Measurements from ENCODE around the gene CTNNA2. TPM values are rescaled to one million over a fixed set of nuclear protein-coding genes. Genes with fewer than 3 reads are reported as not detected.

The CTNNA2 gene
- total RNA-seq, 6 experiments from 2014 or later, result 0.44 TPM; not detected in 5

GRCh38 chr2:80592106-80592505 lies 1079.3 kb downstream of the CTNNA2 start:
- no peak overlapping the region for H3K27ac ChIP-seq
- H3K4me1 ChIP-seq, result no peaks in the 10 kb centered on the region
- ATAC-seq, result no peak
- H3K27me3 ChIP-seq, result no peaks in the 10 kb centered on the region
- no peaks in the 10 kb centered on the region for H3K9me3 ChIP-seq
- intact Hi-C loops (cut with DNase I), result no loop called here
- H3K36me3 ChIP-seq, result no peaks in the 10 kb centered on the region
- no peak for DNase-seq
- 44% methylated on average over 2 of the region's 2 CpGs for WGBS (ENCODE audit: insufficient coverage, low coverage, low lambda C conversion rate, missing lambda C conversion rate)
- TF ChIP-seq CTCF (IDR thresholded peaks at IDR 0.05) (no peak), POLR2A (IDR thresholded peaks at IDR 0.05) (no peak)
- no peak overlapping the region for H3K4me3 ChIP-seq

GRCh38 chr2:80610108-80610507 lies 1097.3 kb downstream of the CTNNA2 start:
- Histone ChIP-seq H3K36me3 (no peaks in the 10 kb centered on the region), H3K4me1 (no peaks in the 10 kb centered on the region), H3K9me3 (no peaks in the 10 kb centered on the region), H3K27me3 (no peaks in the 10 kb centered on the region), H3K27ac (no peak overlapping the region), H3K4me3 (no peak overlapping the region)
- TF ChIP-seq POLR2A (IDR thresholded peaks at IDR 0.05) (no peak), CTCF (IDR thresholded peaks at IDR 0.05) (no peak)
- no peak for ATAC-seq
- DNase-seq, result no peak
- intact Hi-C loops (cut with DNase I), result no loop called here

- TF ChIP-seq CTCF (IDR thresholded peaks at IDR 0.05), result no peak
- ATAC-seq (no peak), DNase-seq (no peak)
- no peak overlapping the region for H3K27ac ChIP-seq
- WGBS (ENCODE audit: insufficient coverage, low coverage, low lambda C conversion rate, missing lambda C conversion rate), result 28% methylated on average over 3 of the region's 3 CpGs
- H3K4me3 ChIP-seq, result no peak overlapping the region
- intact Hi-C loops (cut with DNase I), result no loop called here
- no peaks in the 10 kb centered on the region for H3K36me3 ChIP-seq
- no peaks in the 10 kb centered on the region for H3K9me3 ChIP-seq
- no peaks in the 10 kb centered on the region for H3K4me1 ChIP-seq
- no peaks in the 10 kb centered on the region for H3K27me3 ChIP-seq
These were observed 1108.8 kb downstream of the CTNNA2 start for GRCh38 chr2:80621656-80622055.

- intact Hi-C loops (cut with DNase I), result no loop called here
- Histone ChIP-seq H3K36me3 (no peaks in the 10 kb centered on the region), H3K9me3 (no peaks in the 10 kb centered on the region), H3K27ac (no peak overlapping the region), H3K4me3 (no peak overlapping the region), H3K4me1 (no peaks in the 10 kb centered on the region), H3K27me3 (no peaks in the 10 kb centered on the region)
- ATAC-seq (no peak), DNase-seq (no peak)
- TF ChIP-seq POLR2A (IDR thresholded peaks at IDR 0.05) (no peak), CTCF (IDR thresholded peaks at IDR 0.05) (no peak)
- WGBS (ENCODE audit: insufficient coverage, low coverage, low lambda C conversion rate, missing lambda C conversion rate), result 11% methylated on average over 3 of the region's 3 CpGs
These were observed 1111.2 kb downstream of the CTNNA2 start for GRCh38 chr2:80624062-80624461.

GRCh38 chr2:80634590-80634989 lies 1121.7 kb downstream of the CTNNA2 start:
- intact Hi-C loops (cut with DNase I), result no loop called here
- DNase-seq (no peak), ATAC-seq (no peak)
- H3K4me1 ChIP-seq, result no peaks in the 10 kb centered on the region
- H3K9me3 ChIP-seq, result no peaks in the 10 kb centered on the region
- H3K36me3 ChIP-seq, result no peaks in the 10 kb centered on the region
- WGBS (ENCODE audit: insufficient coverage, low coverage, low lambda C conversion rate, missing lambda C conversion rate), result 45% methylated on average over 4 of the region's 4 CpGs
- TF ChIP-seq CTCF (IDR thresholded peaks at IDR 0.05) (no peak), POLR2A (IDR thresholded peaks at IDR 0.05) (no peak)
- no peaks in the 10 kb centered on the region for H3K27me3 ChIP-seq
- no peak overlapping the region for H3K27ac ChIP-seq
- H3K4me3 ChIP-seq, result no peak overlapping the region

All from right lobe of liver (tissue), 6 donors.